Measurements from ENCODE around the gene EIF3A.
A peak's percentile ranks its signal among the peaks of the same experiment; 100 is the strongest.
"Not testable (repeated sequence)": the region's sequence is repeated elsewhere in the genome, so short reads cannot be mapped to it uniquely, and the experiment has no call there.

Gene EIF3A

GRCh38 chr10:119055472-119055871 lies 25.1 kb downstream of the EIF3A start:
- DNase-seq (ENCODE audit: low read depth, low spot score) = no peak

- DNase-seq (ENCODE audit: low read depth, low spot score) = no peak
These were observed 28.8 kb downstream of the EIF3A start for GRCh38 chr10:119051775-119052174.

GRCh38 chr10:119049777-119050176 lies 30.8 kb downstream of the EIF3A start:
- DNase-seq (ENCODE audit: low read depth, low spot score) = no peak

- DNase-seq (ENCODE audit: low read depth, low spot score) = no peak
These were observed 31.3 kb downstream of the EIF3A start for GRCh38 chr10:119049361-119049760.

- no peak for DNase-seq (ENCODE audit: low read depth, low spot score)
These were observed 35.1 kb downstream of the EIF3A start for GRCh38 chr10:119045561-119045960.

GRCh38 chr10:119042169-119042568 lies 38.4 kb downstream of the EIF3A start:
- DNase-seq (ENCODE audit: low read depth, low spot score) = no peak

GRCh38 chr10:119041326-119041725 lies 39.3 kb downstream of the EIF3A start:
- DNase-seq (ENCODE audit: low read depth, low spot score) = no peak

- DNase-seq (ENCODE audit: low read depth, low spot score) = no peak
These were observed 41.5 kb downstream of the EIF3A start for GRCh38 chr10:119039161-119039560.

GRCh38 chr10:119031496-119032059 lies 49.0 kb downstream of the EIF3A start:
- no peak for DNase-seq (ENCODE audit: low read depth, low spot score)

GRCh38 chr10:119030421-119031250 lies 50.0 kb downstream of the EIF3A start:
- no peak for DNase-seq (ENCODE audit: low read depth, low spot score)

- no peak for DNase-seq (ENCODE audit: low read depth, low spot score)
These were observed 50.8 kb downstream of the EIF3A start, which contains the start of gene NANOS1 for GRCh38 chr10:119029613-119030420. TSS of gene NANOS1 (plus strand) at chr10:119029714. CDS start at chr10:119029802, 88 bp downstream.

GRCh38 chr10:119028900-119029612 lies 51.6 kb downstream of the EIF3A start:
- DNase-seq (ENCODE audit: low read depth, low spot score) = peak; percentile 69

GRCh38 chr10:119028445-119028899 lies 52.1 kb downstream of the EIF3A start:
- not testable (repeated sequence) for DNase-seq (ENCODE audit: low read depth, low spot score)

GRCh38 chr10:119026301-119027110 lies 54.1 kb downstream of the EIF3A start:
- DNase-seq (ENCODE audit: low read depth, low spot score) = no peak

GRCh38 chr10:119025776-119026175 lies 54.8 kb downstream of the EIF3A start:
- no peak for DNase-seq (ENCODE audit: low read depth, low spot score)

- peak; percentile 47 for DNase-seq (ENCODE audit: low read depth, low spot score)
These were observed 55.3 kb downstream of the EIF3A start for GRCh38 chr10:119025336-119025735.

GRCh38 chr10:119024882-119025281 lies 55.7 kb downstream of the EIF3A start:
- DNase-seq (ENCODE audit: low read depth, low spot score) = no peak

GRCh38 chr10:119023553-119023868 lies 57.1 kb downstream of the EIF3A start:
- no peak for DNase-seq (ENCODE audit: low read depth, low spot score)

- no peak for DNase-seq (ENCODE audit: low read depth, low spot score)
These were observed 57.6 kb downstream of the EIF3A start for GRCh38 chr10:119022846-119023552.

- DNase-seq (ENCODE audit: low read depth, low spot score) = no peak
These were observed 60.0 kb downstream of the EIF3A start for GRCh38 chr10:119020627-119020946.

All from smooth muscle cell of the brain vasculature (primary cell).